Choroid plexus epithelial cell (primary cell): ENCODE measurements around the gene MED25.

Source experiments
- DNase-seq: peaks from one replicate; pipeline ENCODE4 v3.0.0-alpha.2; 2010; ENCODE audit warnings: low read depth
- H3K4me3 ChIP-seq: 2 replicates; pipeline ENCODE4 v1.5.1; 2011; ENCODE audit warnings: low read depth, mild to moderate bottlenecking, control low read depth, low read length, moderate library complexity
- CTCF ChIP-seq: conservative IDR thresholded peaks from 2 replicates; pipeline ENCODE4 v1.5.1; 2011; ENCODE audit warnings: low read depth, mild to moderate bottlenecking, control low read depth, inconsistent platforms, low read length, moderate library complexity

The MED25 gene

GRCh38 chr19:49856574-49857021, 38.5 kb downstream of the MED25 start:
- TF ChIP-seq CTCF = no peak
- no peak overlapping the region for H3K4me3 ChIP-seq

GRCh38 chr19:49857061-49857837, 39.2 kb downstream of the MED25 start:
- DNase-seq = no peak
- H3K4me3 ChIP-seq = no peak overlapping the region
- no peak for TF ChIP-seq CTCF

More at GRCh38 chr19:49856574-49857021, 38.5 kb downstream of the MED25 start:
- no peak for DNase-seq

GRCh38 chr19:49857838-49858087, 39.7 kb downstream of the MED25 start:
- DNase-seq = no peak
- no peak for TF ChIP-seq CTCF
- H3K4me3 ChIP-seq = no peak overlapping the region

- no peak overlapping the region for H3K4me3 ChIP-seq
- DNase-seq = no peak
- no peak for TF ChIP-seq CTCF
These were observed 40.2 kb downstream of the MED25 start for GRCh38 chr19:49858088-49858985.

- no peak for TF ChIP-seq CTCF
- no peak for DNase-seq
- no peak overlapping the region for H3K4me3 ChIP-seq
These were observed 41.7 kb downstream of the MED25 start for GRCh38 chr19:49859682-49860335.

- no peak overlapping the region for H3K4me3 ChIP-seq
- no peak for DNase-seq
- no peak for TF ChIP-seq CTCF
These were observed 42.4 kb downstream of the MED25 start for GRCh38 chr19:49860336-49861102.
